Activated naive CD8-positive, alpha-beta T cell treated with anti-CD3 and anti-CD28 coated beads for 36 hours (primary cell): Measurements from ENCODE around the gene ABI1. TPM values are rescaled to one million over a fixed set of nuclear protein-coding genes. Genes with fewer than 3 reads are reported as not detected.
"Not testable (repeated sequence)": the region's sequence is repeated elsewhere in the genome, so short reads cannot be mapped to it uniquely, and the experiment has no call there.

Experiments
- DNase-seq: peaks from one replicate; pipeline ENCODE4 v3.0.0; 2021
- H3K27ac Mint-ChIP-seq: one replicate; pipeline ENCODE4 v1.8.0; 2022; ENCODE audit warnings: mild to moderate bottlenecking, moderate library complexity, mixed read lengths
- H3K27me3 Mint-ChIP-seq: one replicate; pipeline ENCODE4 v1.8.0; 2022; ENCODE audit warnings: mild to moderate bottlenecking, mixed read lengths
- H3K36me3 Mint-ChIP-seq: one replicate; pipeline ENCODE4 v1.8.0; 2021; ENCODE audit warnings: mild to moderate bottlenecking, mixed read lengths
- H3K4me1 Mint-ChIP-seq: one replicate; pipeline ENCODE4 v1.8.0; 2021; ENCODE audit warnings: mixed read lengths
- H3K4me3 Mint-ChIP-seq: one replicate; pipeline ENCODE4 v1.8.0; 2022; ENCODE audit warnings: mild to moderate bottlenecking, moderate library complexity, mixed read lengths
- H3K9me3 Mint-ChIP-seq: one replicate; pipeline ENCODE4 v1.8.0; 2022; ENCODE audit warnings: mixed read lengths
- total RNA-seq, 2 experiments: library from RNA; stranded (reverse); gene quantifications; one replicate each; pipeline ENCODE4 v1.2.3, GENCODE V29; 2021

ABI1 gene
- total RNA-seq, 2 experiments from 2014 or later: 31.4 to 31.7 TPM

DNA sequence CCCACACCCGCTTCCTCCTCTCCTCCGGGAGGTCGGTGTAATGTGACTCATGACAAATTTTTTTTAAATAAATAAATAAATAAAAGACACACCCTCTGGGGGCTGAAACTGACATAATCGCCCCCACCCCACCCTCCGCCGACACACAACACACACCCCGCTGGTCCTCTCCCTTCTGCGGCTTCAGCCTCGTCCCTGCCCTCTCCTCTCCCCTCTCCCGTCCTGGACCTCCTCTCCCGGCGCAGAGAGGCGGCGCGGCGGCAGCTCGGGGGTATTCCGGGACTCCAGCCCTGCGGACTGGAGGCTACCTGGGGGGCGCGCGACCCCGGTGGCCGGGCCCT is 686 bp downstream of the ABI1 start:
- Mint-ChIP-seq H3K9me3 (no peaks in the 10 kb centered on the region), H3K4me1 (peaks cover 35% of the 10 kb centered on the region), H3K4me3 (peak overlapping the region; percentile 96), H3K36me3 (no peaks in the 10 kb centered on the region), H3K27me3 (peaks cover 10% of the 10 kb centered on the region), H3K27ac (peak overlapping the region; percentile 98)
- no peak for DNase-seq

DNA sequence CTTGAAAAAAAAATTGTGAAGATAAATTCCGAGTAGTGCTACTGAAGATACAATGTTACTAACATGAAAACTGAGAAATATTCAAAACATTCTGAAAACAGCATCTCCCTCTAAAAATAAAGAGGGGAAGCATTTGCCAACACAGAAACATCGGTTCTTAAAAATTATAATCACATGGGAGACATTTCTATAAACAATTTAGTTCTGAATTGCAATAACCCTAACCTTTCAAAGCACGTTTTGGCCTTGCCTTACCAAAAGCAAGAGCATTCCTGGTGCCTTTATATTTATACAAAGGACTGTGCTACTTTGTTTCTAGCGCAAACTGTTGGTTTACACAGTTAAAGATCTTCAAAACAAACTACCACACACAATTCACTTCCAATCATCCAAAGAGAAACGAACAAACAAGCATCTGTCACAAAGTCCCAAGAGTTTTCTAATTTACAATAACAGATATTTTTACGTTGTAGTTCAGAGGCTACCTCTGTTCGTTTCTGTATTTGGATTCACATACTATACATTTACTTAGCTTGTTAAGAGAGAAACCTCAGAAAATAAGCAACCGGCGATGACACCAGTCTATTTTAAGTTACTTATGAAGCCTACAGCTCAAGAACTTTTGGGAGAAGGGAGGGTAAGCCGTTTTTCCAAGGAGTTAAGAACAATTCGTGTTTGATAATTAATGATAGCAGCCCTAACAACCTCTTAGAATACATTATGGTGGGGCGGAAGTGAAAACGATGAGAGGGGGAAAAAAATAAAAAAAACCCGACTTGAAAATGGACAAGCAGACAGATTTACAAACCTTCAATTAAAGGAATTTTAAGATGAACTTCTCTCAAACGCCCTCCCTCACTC is 1.3 kb downstream of the ABI1 start:
- Mint-ChIP-seq H3K9me3 (no peaks in the 10 kb centered on the region), H3K27ac (peak overlapping the region; percentile 98), H3K4me3 (peak overlapping the region; percentile 96), H3K4me1 (peaks cover 41% of the 10 kb centered on the region), H3K27me3 (peaks cover 10% of the 10 kb centered on the region), H3K36me3 (no peaks in the 10 kb centered on the region)
- no peak for DNase-seq

DNA sequence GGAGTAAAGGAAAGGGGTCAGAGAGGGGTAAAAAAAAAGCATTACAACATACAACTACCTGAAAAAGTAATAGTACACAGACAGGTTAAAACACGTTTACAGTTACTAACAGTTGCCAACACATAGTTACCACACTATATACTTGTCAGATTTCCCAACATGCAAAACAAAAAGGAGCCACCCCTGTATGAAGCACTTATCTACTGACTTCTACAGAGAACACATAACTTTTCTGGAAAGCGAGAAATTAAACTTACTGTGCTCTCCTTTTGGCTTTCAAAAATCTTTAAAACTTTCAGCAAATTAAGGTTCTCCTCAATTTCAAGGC is 2.1 kb downstream of the ABI1 start:
- peaks cover 47% of the 10 kb centered on the region for H3K4me1 Mint-ChIP-seq
- no peak for DNase-seq
- peak overlapping the region; percentile 98 for H3K27ac Mint-ChIP-seq
- peaks cover 9% of the 10 kb centered on the region for H3K27me3 Mint-ChIP-seq
- no peaks in the 10 kb centered on the region for H3K9me3 Mint-ChIP-seq
- peaks cover 4% of the 10 kb centered on the region for H3K36me3 Mint-ChIP-seq
- peak overlapping the region; percentile 96 for H3K4me3 Mint-ChIP-seq

DNA sequence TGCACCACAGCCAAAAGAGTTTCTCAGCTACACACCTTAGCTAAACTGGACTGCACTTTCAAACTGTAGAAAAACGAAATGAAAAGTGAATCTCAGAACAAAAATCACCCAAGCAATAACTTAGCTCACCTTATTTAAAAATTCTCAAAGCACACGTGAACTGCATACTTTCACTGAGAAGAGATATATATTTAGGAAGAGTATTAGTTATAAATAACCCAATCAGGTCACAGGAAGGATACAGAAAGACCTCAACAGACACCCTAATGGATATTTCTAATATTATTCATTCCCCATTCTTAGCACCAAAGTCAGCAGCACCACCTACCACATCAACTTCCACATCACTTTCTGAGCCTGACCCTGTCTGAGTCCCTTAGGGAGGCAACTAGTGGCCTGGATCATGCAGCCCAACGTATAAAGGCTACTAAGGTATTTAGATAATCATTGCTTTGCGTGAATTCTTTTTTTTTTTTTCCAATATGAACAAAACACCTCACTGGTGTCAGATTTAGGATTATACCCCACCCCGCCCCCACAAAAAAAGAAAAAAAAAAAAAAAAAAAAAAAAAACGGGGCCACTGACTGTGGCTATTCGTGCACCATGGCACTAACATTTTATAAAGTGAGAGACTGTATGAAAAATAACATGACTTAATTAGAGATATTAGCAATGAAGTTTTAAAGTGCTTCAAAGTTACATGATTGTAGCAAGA is 2.6 kb downstream of the ABI1 start:
- H3K4me3 Mint-ChIP-seq: peak overlapping the region; percentile 96
- H3K4me1 Mint-ChIP-seq: peaks cover 48% of the 10 kb centered on the region
- peaks cover 5% of the 10 kb centered on the region for H3K27me3 Mint-ChIP-seq
- H3K27ac Mint-ChIP-seq: peak overlapping the region; percentile 66
- no peak for DNase-seq
- no peaks in the 10 kb centered on the region for H3K9me3 Mint-ChIP-seq
- H3K36me3 Mint-ChIP-seq: peaks cover 4% of the 10 kb centered on the region

DNA sequence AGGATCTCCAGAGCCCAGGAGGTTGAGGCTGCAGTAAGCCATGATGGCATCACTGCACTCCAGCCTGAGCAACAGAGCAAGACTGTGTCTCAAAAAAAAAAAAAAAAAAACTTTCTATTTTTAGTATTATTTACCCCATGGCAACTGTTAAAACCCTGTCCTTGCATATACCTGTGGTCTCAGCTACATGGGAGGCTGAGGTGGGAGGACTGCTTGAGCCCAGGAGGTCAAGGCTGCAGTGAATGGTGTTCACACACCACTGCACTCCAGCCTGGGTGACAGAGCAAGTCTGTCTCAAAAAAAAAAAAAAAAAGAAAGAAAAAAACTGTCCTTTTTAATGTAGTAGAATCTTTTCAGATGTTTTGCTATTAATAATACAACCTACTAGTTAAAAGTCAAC is 3.2 kb downstream of the ABI1 start:
- H3K9me3 Mint-ChIP-seq, H3K36me3 Mint-ChIP-seq, DNase-seq, H3K27me3 Mint-ChIP-seq: not testable (repeated sequence)
- H3K4me3 Mint-ChIP-seq: peak overlapping the region; percentile 96
- H3K4me1 Mint-ChIP-seq: peaks cover 48% of the 10 kb centered on the region
- H3K27ac Mint-ChIP-seq: peak overlapping the region; percentile 66

DNA sequence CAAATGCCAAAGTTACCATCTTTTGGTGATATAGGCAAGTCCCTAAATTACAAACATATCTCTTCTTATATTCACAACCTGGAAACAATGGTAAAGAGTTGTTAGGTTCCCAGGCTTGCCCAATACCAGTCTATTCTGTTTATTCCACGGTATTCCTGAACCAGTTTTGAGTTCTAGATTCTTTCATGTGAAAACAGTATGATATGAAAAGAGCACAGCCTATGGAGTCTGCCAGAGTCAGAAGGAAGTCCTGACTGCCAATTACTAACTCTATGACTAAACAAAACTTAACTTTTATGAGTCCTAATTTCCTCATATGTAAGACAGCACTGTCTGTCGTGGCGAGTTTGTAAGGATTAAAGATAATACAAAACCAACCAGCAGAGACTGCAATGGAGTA is 5.6 kb downstream of the ABI1 start:
- no peak overlapping the region for H3K27ac Mint-ChIP-seq
- H3K27me3 Mint-ChIP-seq: no peaks in the 10 kb centered on the region
- H3K4me3 Mint-ChIP-seq: no peak overlapping the region
- DNase-seq: no peak
- H3K4me1 Mint-ChIP-seq: peaks cover 54% of the 10 kb centered on the region
- H3K9me3 Mint-ChIP-seq: no peaks in the 10 kb centered on the region
- H3K36me3 Mint-ChIP-seq: peaks cover 10% of the 10 kb centered on the region

DNA sequence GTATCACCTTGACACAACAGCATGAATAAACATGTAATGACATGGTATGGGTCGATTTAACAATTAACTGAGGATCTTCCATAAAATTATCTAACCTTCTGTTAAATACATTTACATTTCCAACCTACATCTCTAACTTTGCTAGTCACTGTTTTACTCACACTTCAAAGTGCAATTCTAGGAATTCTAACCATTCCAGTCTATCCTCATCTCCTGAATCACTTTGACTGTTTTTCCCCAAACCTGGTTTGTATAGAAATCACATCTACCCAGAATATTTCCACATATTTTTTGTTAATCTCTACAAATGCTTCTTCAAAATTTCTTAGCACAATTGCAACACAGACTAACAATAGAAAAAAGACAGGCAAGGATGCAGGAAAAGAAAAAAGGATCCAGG is 6.2 kb downstream of the ABI1 start:
- H3K27me3 Mint-ChIP-seq: no peaks in the 10 kb centered on the region
- no peaks in the 10 kb centered on the region for H3K9me3 Mint-ChIP-seq
- no peak for DNase-seq
- no peak overlapping the region for H3K27ac Mint-ChIP-seq
- H3K4me3 Mint-ChIP-seq: no peak overlapping the region
- peaks cover 10% of the 10 kb centered on the region for H3K36me3 Mint-ChIP-seq
- H3K4me1 Mint-ChIP-seq: peaks cover 57% of the 10 kb centered on the region

DNA sequence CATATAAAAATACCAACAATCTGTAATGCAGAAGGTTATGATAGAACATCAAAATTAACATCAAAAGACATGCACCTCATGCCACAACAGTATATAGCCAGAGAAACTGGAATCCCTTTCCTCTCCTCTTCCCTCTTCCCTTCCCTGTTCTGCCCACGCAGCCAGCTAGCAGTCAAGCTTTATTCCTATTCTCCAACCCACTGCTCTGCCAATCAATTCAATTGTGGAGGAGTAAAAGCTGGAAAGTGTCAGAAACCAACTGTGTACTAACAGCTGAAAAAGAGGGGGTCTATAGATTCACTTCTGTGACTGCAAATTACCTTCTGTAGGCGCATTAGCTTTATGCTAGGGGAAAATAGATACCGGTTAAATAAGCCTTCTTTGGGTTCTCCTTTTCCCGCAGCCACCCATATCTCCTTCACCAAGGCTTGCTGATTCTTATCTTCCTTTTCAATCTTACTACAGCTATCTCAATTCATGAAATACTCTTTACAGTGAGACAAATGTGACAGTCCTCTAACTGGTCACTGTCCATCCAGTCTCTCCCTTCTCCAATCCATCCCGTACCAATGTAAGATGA is 16.3 kb downstream of the ABI1 start:
- H3K36me3 Mint-ChIP-seq: peaks cover 38% of the 10 kb centered on the region
- H3K4me3 Mint-ChIP-seq: no peak overlapping the region
- H3K4me1 Mint-ChIP-seq: peaks cover 54% of the 10 kb centered on the region

DNA sequence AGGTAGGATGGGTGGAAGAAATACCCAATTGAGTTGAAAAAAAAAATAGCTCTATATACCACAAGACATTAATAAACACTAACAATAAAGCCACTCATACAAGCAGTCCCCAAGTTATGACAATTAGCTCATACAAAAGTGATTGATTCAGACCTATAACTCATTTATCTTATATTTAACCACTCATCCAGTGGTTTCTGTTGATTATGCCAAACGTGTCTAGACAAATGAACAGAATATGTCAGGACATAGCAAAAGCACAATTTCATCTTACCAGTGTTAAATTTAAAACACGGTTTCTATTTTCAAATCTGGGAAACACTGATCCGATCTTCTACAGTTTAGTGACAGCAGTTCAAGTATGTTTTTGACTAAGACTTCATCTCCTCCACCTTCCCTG is 17.0 kb downstream of the ABI1 start:
- no peak for DNase-seq
- Mint-ChIP-seq H3K27ac (no peak overlapping the region), H3K4me1 (peaks cover 59% of the 10 kb centered on the region), H3K4me3 (no peak overlapping the region), H3K27me3 (no peaks in the 10 kb centered on the region), H3K36me3 (peaks cover 41% of the 10 kb centered on the region), H3K9me3 (peaks cover 5% of the 10 kb centered on the region)

More for the DNA sequence above, 16.3 kb downstream of the ABI1 start:
- Mint-ChIP-seq H3K27ac (no peak overlapping the region), H3K27me3 (no peaks in the 10 kb centered on the region), H3K9me3 (peaks cover 4% of the 10 kb centered on the region)
- DNase-seq: no peak

DNA sequence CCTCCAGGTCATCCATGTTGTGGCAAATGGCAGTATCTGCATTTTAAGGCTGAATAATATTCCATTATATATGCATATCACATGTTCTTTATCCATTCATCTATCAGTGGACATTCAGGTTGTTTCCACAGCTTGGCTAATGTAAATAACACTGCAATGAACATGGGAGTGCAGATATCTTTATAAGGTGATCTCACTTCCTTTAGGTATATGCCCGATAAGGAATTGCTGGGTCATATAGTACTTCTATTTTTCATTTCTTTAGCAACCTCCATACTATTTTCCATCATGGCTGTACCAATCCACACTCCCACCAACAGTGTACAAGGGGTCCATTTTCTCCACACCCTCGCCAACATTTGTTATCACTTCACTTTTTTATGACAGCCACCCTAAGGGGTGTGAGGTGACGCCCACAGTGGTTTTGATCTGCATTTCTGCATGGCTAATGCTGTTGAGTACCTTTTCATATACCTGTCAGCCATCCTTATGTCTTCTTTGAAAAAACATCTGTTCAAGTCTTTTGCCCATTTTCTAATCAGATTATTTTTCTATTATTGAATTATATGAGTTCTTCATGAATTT is 18.9 kb downstream of the ABI1 start:
- Mint-ChIP-seq H3K27me3 (no peaks in the 10 kb centered on the region), H3K36me3 (peaks cover 42% of the 10 kb centered on the region), H3K4me1 (peaks cover 72% of the 10 kb centered on the region), H3K4me3 (no peak overlapping the region), H3K9me3 (peaks cover 5% of the 10 kb centered on the region), H3K27ac (peak overlapping the region; percentile 74)
- DNase-seq: no peak

DNA sequence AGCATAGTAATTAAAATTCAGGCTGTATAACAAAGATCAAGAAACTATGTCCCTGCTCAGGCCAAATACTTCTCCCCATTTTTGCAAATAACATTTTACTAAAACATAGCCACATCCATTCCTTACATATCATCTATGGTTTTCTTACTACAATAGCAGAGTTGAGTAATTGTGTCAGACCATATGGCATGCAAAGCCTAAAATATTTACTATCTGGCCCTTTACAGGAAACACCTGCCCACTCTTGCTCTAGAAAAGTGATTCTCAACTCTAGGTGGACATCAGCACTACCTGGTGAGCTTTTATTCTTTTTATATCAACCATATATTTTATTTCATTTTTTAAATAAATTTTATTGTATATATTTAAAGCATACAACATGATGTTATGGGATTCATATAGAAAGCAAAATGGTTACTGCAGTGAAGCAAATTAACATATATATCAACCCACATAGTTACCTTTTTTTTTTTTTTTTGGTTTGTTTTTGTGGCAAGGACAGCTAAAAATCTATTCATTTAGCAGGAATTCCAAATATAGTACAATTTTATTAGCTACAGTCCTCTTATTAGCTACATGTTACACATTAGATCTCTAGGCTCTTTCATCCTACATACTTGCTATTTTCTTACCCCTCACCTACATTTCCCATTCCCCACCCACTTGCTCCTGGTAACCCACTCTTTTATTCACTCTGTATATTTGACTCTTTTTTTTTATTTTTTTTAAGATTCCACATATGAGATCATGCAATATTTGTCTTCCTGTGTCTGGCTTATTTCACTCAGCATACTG is 19.6 kb downstream of the ABI1 start:
- no peak for DNase-seq
- Mint-ChIP-seq H3K27me3 (no peaks in the 10 kb centered on the region), H3K9me3 (peaks cover 9% of the 10 kb centered on the region), H3K36me3 (peaks cover 43% of the 10 kb centered on the region), H3K27ac (peak overlapping the region; percentile 74), H3K4me3 (no peak overlapping the region), H3K4me1 (peaks cover 72% of the 10 kb centered on the region)

DNA sequence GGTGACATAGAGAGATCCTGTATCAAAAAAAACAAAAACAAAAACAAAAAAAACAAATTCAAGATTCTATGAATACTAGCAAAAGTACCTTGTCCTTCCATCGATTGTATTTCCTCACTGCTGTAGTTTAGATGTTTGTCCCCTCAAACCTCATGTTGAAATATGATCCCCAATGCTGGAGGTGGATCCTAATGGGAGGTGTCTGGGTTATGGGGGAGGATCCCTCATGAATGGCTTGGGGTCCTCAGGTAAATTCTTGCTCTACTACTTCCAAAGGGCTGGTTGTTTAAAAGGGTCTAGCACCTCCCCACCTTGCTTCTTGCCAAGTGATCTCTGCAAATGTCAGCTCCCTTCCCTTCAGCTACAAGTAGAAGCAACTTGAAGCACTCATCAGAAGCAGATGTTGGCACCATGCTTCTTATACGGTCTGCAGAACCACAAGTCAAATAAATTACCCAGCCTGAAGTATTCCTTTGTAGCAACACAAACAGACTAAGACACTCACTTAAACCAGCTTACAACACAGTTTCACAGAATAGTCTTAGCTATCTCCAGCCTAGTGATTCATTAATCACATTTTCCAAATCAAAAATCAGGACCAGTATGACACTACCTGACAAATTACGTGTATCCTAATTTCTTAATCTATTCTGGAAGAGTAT is 20.7 kb downstream of the ABI1 start:
- H3K36me3 Mint-ChIP-seq: peaks cover 49% of the 10 kb centered on the region
- peak overlapping the region; percentile 61 for H3K27ac Mint-ChIP-seq
- H3K4me3 Mint-ChIP-seq: no peak overlapping the region
- peaks cover 68% of the 10 kb centered on the region for H3K4me1 Mint-ChIP-seq
- no peaks in the 10 kb centered on the region for H3K27me3 Mint-ChIP-seq
- H3K9me3 Mint-ChIP-seq: peaks cover 13% of the 10 kb centered on the region
- no peak for DNase-seq

DNA sequence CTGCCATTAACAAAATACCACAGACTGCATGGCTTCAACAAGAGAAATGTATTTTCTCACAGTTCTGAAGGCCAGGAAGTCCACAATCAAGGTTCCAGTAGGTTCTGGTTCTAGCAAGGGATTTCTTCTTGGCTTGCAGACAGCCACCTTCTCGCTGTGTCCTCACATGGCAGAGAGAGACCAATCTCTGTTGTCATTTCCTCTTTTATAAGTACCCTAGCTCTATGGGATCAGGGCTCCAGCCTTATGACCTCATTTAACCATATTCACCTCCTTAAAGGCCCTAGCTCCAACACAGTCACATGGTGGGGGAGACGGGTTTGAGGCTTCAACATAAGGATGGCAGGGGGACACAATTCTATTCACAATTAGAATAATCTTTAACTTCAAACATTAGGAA is 23.6 kb downstream of the ABI1 start:
- H3K36me3 Mint-ChIP-seq: peaks cover 40% of the 10 kb centered on the region
- no peaks in the 10 kb centered on the region for H3K27me3 Mint-ChIP-seq
- peaks cover 57% of the 10 kb centered on the region for H3K4me1 Mint-ChIP-seq
- DNase-seq: no peak
- peaks cover 13% of the 10 kb centered on the region for H3K9me3 Mint-ChIP-seq
- H3K27ac Mint-ChIP-seq: no peak overlapping the region
- H3K4me3 Mint-ChIP-seq: no peak overlapping the region

DNA sequence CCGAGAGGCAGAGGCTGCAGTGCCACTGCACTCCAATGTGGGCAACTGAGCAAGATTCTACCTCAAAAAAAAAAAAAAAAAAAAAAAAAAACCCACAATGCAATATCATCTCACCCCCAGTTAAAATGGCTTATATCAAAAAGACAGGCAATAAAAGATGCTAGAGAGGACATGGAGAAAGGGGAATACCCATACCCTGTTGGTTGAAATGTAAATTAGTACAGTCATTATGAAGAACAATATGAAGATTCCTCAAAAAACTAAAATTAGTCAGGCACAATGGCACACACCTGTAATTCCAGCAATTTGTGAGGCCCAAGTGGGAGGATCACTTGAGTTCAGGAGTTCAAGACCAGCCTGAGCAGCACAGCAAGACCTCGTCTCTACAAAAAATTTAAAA is 25.7 kb downstream of the ABI1 start:
- Mint-ChIP-seq H3K4me1 (peaks cover 51% of the 10 kb centered on the region), H3K4me3 (no peak overlapping the region), H3K27me3 (no peaks in the 10 kb centered on the region), H3K27ac (no peak overlapping the region), H3K36me3 (peaks cover 45% of the 10 kb centered on the region), H3K9me3 (peaks cover 18% of the 10 kb centered on the region)
- DNase-seq: no peak
